ENCODE data around the gene CHMP6. TPM values are rescaled to one million over a fixed set of nuclear protein-coding genes. Genes with fewer than 3 reads are reported as not detected.
A peak's percentile ranks its signal among the peaks of the same experiment; 100 is the strongest.

Gene CHMP6
- total RNA-seq, 2 donors from 2014 or later = 10.4 to 32.3 TPM

- ATAC-seq (peak; percentile 33), DNase-seq (peak in 3 of 4 donors; percentile 68 to 74 (median 73))
- 50 to 51% methylated on average over 18 to 32 of the region's 32 CpGs for WGBS, 2 donors
- no peak for TF ChIP-seq POLR2A (IDR thresholded peaks at IDR 0.05)
- TF ChIP-seq CTCF (IDR thresholded peaks at IDR 0.05) = no peak
- Histone ChIP-seq H3K9me3 (no peaks in the 10 kb centered on the region), H3K27me3 (no peaks in the 10 kb centered on the region), H3K27ac (peak overlapping the region in 3 of 4 donors; percentile 39 to 61 (median 49)), H3K4me3 (no peak overlapping the region), H3K4me1 (peaks cover 62% of the 10 kb centered on the region), H3K36me3 (replicated peaks in 1 of 2; ENCODE audit: insufficient read depth in 1 of 2, low read depth in 2 of 2) (no peaks in the 10 kb centered on the region)
- intact Hi-C loops (cut with DNase I) = no loop called here
Measured at GRCh38 chr17:81030741-81031565, 39.3 kb downstream of the CHMP6 start.

GRCh38 chr17:81031566-81032550 lies 40.2 kb downstream of the CHMP6 start:
- H3K27me3 ChIP-seq = no peaks in the 10 kb centered on the region
- H3K27ac ChIP-seq = peak overlapping the region in 3 of 4 donors; percentile 39 to 61 (median 49)
- H3K9me3 ChIP-seq = no peaks in the 10 kb centered on the region
- ATAC-seq (no peak), DNase-seq (no peak)
- H3K36me3 ChIP-seq (replicated peaks in 1 of 2; ENCODE audit: insufficient read depth in 1 of 2, low read depth in 2 of 2) = no peaks in the 10 kb centered on the region
- H3K4me1 ChIP-seq = peaks cover 69% of the 10 kb centered on the region
- TF ChIP-seq POLR2A (IDR thresholded peaks at IDR 0.05) (no peak), CTCF (IDR thresholded peaks at IDR 0.05) (no peak)
- intact Hi-C loops (cut with DNase I) = no loop called here
- H3K4me3 ChIP-seq = no peak overlapping the region
- 81 to 87% methylated on average over 36 to 38 of the region's 41 CpGs for WGBS, 2 donors

- TF ChIP-seq POLR2A (IDR thresholded peaks at IDR 0.05) (no peak), CTCF (IDR thresholded peaks at IDR 0.05) (no peak)
- ATAC-seq (no peak), DNase-seq (no peak)
- H3K27ac ChIP-seq = no peak overlapping the region
- no peak overlapping the region for H3K4me3 ChIP-seq
- intact Hi-C loops (cut with DNase I) = no loop called here
- 89 to 95% methylated on average over 19 to 33 of the region's 34 CpGs for WGBS, 2 donors
- H3K4me1 ChIP-seq = peaks cover 69% of the 10 kb centered on the region
- H3K36me3 ChIP-seq (replicated peaks in 1 of 2; ENCODE audit: insufficient read depth in 1 of 2, low read depth in 2 of 2) = no peaks in the 10 kb centered on the region
- no peaks in the 10 kb centered on the region for H3K27me3 ChIP-seq
- no peaks in the 10 kb centered on the region for H3K9me3 ChIP-seq
Measured at GRCh38 chr17:81032641-81033480, 41.2 kb downstream of the CHMP6 start.

GRCh38 chr17:81033535-81034167 lies 42.0 kb downstream of the CHMP6 start:
- Histone ChIP-seq H3K4me1 (peaks cover 69% of the 10 kb centered on the region), H3K36me3 (replicated peaks in 1 of 2; ENCODE audit: insufficient read depth in 1 of 2, low read depth in 2 of 2) (no peaks in the 10 kb centered on the region), H3K9me3 (no peaks in the 10 kb centered on the region), H3K27me3 (no peaks in the 10 kb centered on the region), H3K27ac (peak overlapping the region in 2 of 4 donors; percentile 2 to 54), H3K4me3 (peak overlapping the region in 1 of 2 donors; percentile 30)
- intact Hi-C loops (cut with DNase I) = no loop called here
- DNase-seq (no peak), ATAC-seq (no peak)
- 15 to 18% methylated on average over 20 to 22 of the region's 22 CpGs for WGBS, 2 donors
- TF ChIP-seq POLR2A (IDR thresholded peaks at IDR 0.05) (no peak), CTCF (IDR thresholded peaks at IDR 0.05) (no peak)
